ENCODE measurements around the gene ADAMTS17.

Gene ADAMTS17

DNA sequence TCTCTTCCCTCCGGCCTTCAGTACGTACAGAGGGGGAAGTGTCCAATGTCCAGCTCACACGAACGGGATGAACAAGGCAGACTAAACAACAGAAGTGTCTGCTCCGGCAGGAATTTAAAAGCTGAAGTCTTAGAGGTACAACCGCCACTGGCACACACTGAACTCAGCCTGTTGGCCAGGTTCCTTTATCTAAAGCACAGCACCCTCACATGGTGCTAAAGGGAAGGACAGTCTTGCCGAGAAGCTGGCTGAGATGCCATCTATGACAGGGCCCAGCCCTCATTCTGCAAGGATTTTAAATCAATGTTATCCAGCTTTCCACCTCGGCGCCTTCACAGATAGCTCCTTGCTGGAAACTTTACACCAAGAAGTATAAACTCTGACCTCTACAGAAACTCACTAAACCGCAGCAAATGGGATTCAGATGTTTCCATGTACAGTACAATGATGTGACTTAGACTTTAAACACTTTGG, 2.8 kb downstream of the ADAMTS17 start:
- Histone ChIP-seq H3K27ac (ENCODE audit: low read length) (peak overlapping the region; percentile 97), H3K27me3 (ENCODE audit: insufficient read depth, low read length, poor library complexity) (no peaks in the 10 kb centered on the region), H3K9me3 (ENCODE audit: insufficient read depth, low read length, severe bottlenecking) (no peaks in the 10 kb centered on the region), H4K20me1 (ENCODE audit: insufficient read depth, low read length) (no peaks in the 10 kb centered on the region), H3K9ac (ENCODE audit: low read depth, low read length) (peak overlapping the region; percentile 61), H3K4me2 (ENCODE audit: insufficient read depth, low read length) (peak overlapping the region; percentile 87), H3K4me1 (ENCODE audit: insufficient read depth, low read length) (peaks cover 45% of the 10 kb centered on the region), H3K4me3 (ENCODE audit: low read depth in 1 of 2, low read length in 2 of 2) (peak overlapping the region; percentile 31 to 79), H3K79me2 (ENCODE audit: insufficient read depth, low read length) (peaks cover 49% of the 10 kb centered on the region), H3K36me3 (ENCODE audit: insufficient read depth, low read length) (peaks cover 6% of the 10 kb centered on the region), H2AFZ (ENCODE audit: low read depth, low read length) (peak overlapping the region; percentile 52)
- ATAC-seq (ENCODE audit: insufficient read depth, low read depth), result peak; percentile 75
- DNase-seq, result peak; percentile 85
- TF ChIP-seq, protein P1, sequence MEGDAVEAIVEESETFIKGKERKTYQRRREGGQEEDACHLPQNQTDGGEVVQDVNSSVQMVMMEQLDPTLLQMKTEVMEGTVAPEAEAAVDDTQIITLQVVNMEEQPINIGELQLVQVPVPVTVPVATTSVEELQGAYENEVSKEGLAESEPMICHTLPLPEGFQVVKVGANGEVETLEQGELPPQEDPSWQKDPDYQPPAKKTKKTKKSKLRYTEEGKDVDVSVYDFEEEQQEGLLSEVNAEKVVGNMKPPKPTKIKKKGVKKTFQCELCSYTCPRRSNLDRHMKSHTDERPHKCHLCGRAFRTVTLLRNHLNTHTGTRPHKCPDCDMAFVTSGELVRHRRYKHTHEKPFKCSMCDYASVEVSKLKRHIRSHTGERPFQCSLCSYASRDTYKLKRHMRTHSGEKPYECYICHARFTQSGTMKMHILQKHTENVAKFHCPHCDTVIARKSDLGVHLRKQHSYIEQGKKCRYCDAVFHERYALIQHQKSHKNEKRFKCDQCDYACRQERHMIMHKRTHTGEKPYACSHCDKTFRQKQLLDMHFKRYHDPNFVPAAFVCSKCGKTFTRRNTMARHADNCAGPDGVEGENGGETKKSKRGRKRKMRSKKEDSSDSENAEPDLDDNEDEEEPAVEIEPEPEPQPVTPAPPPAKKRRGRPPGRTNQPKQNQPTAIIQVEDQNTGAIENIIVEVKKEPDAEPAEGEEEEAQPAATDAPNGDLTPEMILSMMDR (IDR thresholded peaks at IDR 0.05; ENCODE audit: borderline replicate concordance, extremely low read depth, low read length, poor library complexity, severe bottlenecking), result peak; percentile 95
- no peak for TF ChIP-seq EZH2 (IDR thresholded peaks at IDR 0.05; ENCODE audit: borderline replicate concordance, low read depth, low read length, severe bottlenecking)

- peak; percentile 23 for ATAC-seq (ENCODE audit: insufficient read depth, low read depth)
- Histone ChIP-seq H3K9ac (ENCODE audit: low read depth, low read length) (peak overlapping the region; percentile 61), H3K4me1 (ENCODE audit: insufficient read depth, low read length) (peaks cover 53% of the 10 kb centered on the region), H4K20me1 (ENCODE audit: insufficient read depth, low read length) (no peaks in the 10 kb centered on the region), H3K36me3 (ENCODE audit: insufficient read depth, low read length) (peaks cover 14% of the 10 kb centered on the region), H3K79me2 (ENCODE audit: insufficient read depth, low read length) (peaks cover 57% of the 10 kb centered on the region), H2AFZ (ENCODE audit: low read depth, low read length) (peak overlapping the region; percentile 52), H3K4me3 (ENCODE audit: low read depth in 1 of 2, low read length in 2 of 2) (peak overlapping the region; percentile 31 to 79), H3K4me2 (ENCODE audit: insufficient read depth, low read length) (peak overlapping the region; percentile 87), H3K27me3 (ENCODE audit: insufficient read depth, low read length, poor library complexity) (no peaks in the 10 kb centered on the region), H3K27ac (ENCODE audit: low read length) (peak overlapping the region; percentile 97), H3K9me3 (ENCODE audit: insufficient read depth, low read length, severe bottlenecking) (no peaks in the 10 kb centered on the region)
- peak; percentile 54 for DNase-seq
- TF ChIP-seq, protein P1 (IDR thresholded peaks at IDR 0.05; ENCODE audit: borderline replicate concordance, extremely low read depth, low read length, poor library complexity, severe bottlenecking), result no peak
- TF ChIP-seq EZH2 (IDR thresholded peaks at IDR 0.05; ENCODE audit: borderline replicate concordance, low read depth, low read length, severe bottlenecking), result no peak
Measured at GRCh38 chr15:100338247-100338646, 3.5 kb downstream of the ADAMTS17 start.

- ATAC-seq (ENCODE audit: insufficient read depth, low read depth), result no peak
- H3K27ac ChIP-seq (ENCODE audit: low read length), result peak overlapping the region; percentile 97
- TF ChIP-seq EZH2 (IDR thresholded peaks at IDR 0.05; ENCODE audit: borderline replicate concordance, low read depth, low read length, severe bottlenecking), result no peak
- TF ChIP-seq, protein P1 (IDR thresholded peaks at IDR 0.05; ENCODE audit: borderline replicate concordance, extremely low read depth, low read length, poor library complexity, severe bottlenecking), result peak; percentile 35
- no peaks in the 10 kb centered on the region for H3K27me3 ChIP-seq (ENCODE audit: insufficient read depth, low read length, poor library complexity)
- H3K79me2 ChIP-seq (ENCODE audit: insufficient read depth, low read length), result peaks cover 65% of the 10 kb centered on the region
- H3K36me3 ChIP-seq (ENCODE audit: insufficient read depth, low read length), result peaks cover 16% of the 10 kb centered on the region
- no peaks in the 10 kb centered on the region for H4K20me1 ChIP-seq (ENCODE audit: insufficient read depth, low read length)
- H3K4me1 ChIP-seq (ENCODE audit: insufficient read depth, low read length), result peaks cover 62% of the 10 kb centered on the region
- peak overlapping the region; percentile 87 for H3K4me2 ChIP-seq (ENCODE audit: insufficient read depth, low read length)
- peak; percentile 34 for DNase-seq
- H2AFZ ChIP-seq (ENCODE audit: low read depth, low read length), result no peak overlapping the region
- peak overlapping the region; percentile 31 to 79; a peak in 3 of 4 replicates for H3K4me3 ChIP-seq (ENCODE audit: low read depth in 1 of 2, low read length in 2 of 2)
- H3K9ac ChIP-seq (ENCODE audit: low read depth, low read length), result peak overlapping the region; percentile 61
- no peaks in the 10 kb centered on the region for H3K9me3 ChIP-seq (ENCODE audit: insufficient read depth, low read length, severe bottlenecking)
Measured at GRCh38 chr15:100337096-100338044, 4.4 kb downstream of the ADAMTS17 start.
